Smooth muscle cell (in vitro differentiated cells): ENCODE results near the gene NAAA. TPM values are rescaled to one million over a fixed set of nuclear protein-coding genes. Genes with fewer than 3 reads are reported as not detected.

Experiments used
- DNase-seq: peaks from one replicate; lab custom pipeline; 2025; ENCODE audit not compliant: unreplicated experiment; lab: John Stamatoyannopoulos, UW
- H2AFZ ChIP-seq: fragments of 200-600 bp; sonication (generic); 2 replicates; pipeline ENCODE4 v1.6.0; 2016; ENCODE audit warnings: antibody characterized with exemption, low read depth, mild to moderate bottlenecking
- H3F3A ChIP-seq: fragments of 200-600 bp; sonication (generic); 2 replicates; pipeline ENCODE4 v1.6.0; 2017; ENCODE audit warnings: antibody characterized with exemption, low read depth
- H3K27ac ChIP-seq: fragments of 200-600 bp; sonication (generic); 2 replicates; pipeline ENCODE4 v1.5.1; 2016; ENCODE audit warnings: low read depth, mild to moderate bottlenecking
- H3K27me3 ChIP-seq: fragments of 200-600 bp; sonication (generic); 2 replicates; pipeline ENCODE4 v1.6.1; 2016; ENCODE audit warnings: low read depth, mild to moderate bottlenecking
- H3K36me3 ChIP-seq: fragments of 200-600 bp; sonication (generic); 2 replicates; pipeline ENCODE4 v1.5.1; 2016; ENCODE audit warnings: low read depth
- H3K4me1 ChIP-seq: fragments of 200-600 bp; sonication (generic); 2 replicates; pipeline ENCODE4 v1.5.1; 2016; ENCODE audit warnings: low read depth
- H3K4me2 ChIP-seq: fragments of 200-600 bp; sonication (generic); 2 replicates; pipeline ENCODE4 v1.6.0; 2016; ENCODE audit warnings: mild to moderate bottlenecking
- H3K4me3 ChIP-seq: fragments of 200-600 bp; sonication (generic); 2 replicates; pipeline ENCODE4 v1.5.1; 2016; ENCODE audit warnings: mild to moderate bottlenecking
- H3K79me2 ChIP-seq: fragments of 200-600 bp; sonication (generic); 2 replicates; pipeline ENCODE4 v1.6.0; 2016; ENCODE audit warnings: low read depth, mild to moderate bottlenecking
- H3K9ac ChIP-seq: fragments of 200-600 bp; sonication (generic); 2 replicates; pipeline ENCODE4 v1.6.0; 2016; ENCODE audit warnings: low read depth
- H3K9me3 ChIP-seq: fragments of 200-600 bp; sonication (generic); replicated peaks from 2 replicates; pipeline ENCODE4 v1.5.1; 2016; ENCODE audit warnings: low read depth
- H4K20me1 ChIP-seq: fragments of 200-600 bp; sonication (generic); 2 replicates; pipeline ENCODE4 v1.6.0; 2016; ENCODE audit warnings: low read depth
- CTCF ChIP-seq: fragments of 200-600 bp; sonication (generic); IDR thresholded peaks from 2 replicates; pipeline ENCODE4 v1.5.1; 2017; ENCODE audit warnings: borderline replicate concordance, mild to moderate bottlenecking, antibody characterized with exemption; ENCODE audit not compliant: insufficient read depth, poor library complexity, severe bottlenecking
- whole genome bisulfite sequencing: methylation state at CpG from one replicate; pipeline ENCODE4 v1.1.7; 2016; ENCODE audit warnings: low lambda C conversion rate; 5-methylcytosine and 5-hydroxymethylcytosine counted together
- polyA plus RNA-seq: library from polyadenylated mRNA; unstranded; fragments of >200 nt; fragmentation: Nextera tagmentation; extraction: Ambion mirVana; gene quantifications from 2 replicates; pipeline ENCODE4 v1.2.1, GENCODE V29; 2016
- total RNA-seq: library from RNA; depleted of rRNA; stranded (reverse); fragments of >200 nt; gene quantifications from 2 replicates; pipeline ENCODE4 v1.2.3, GENCODE V29; 2014

The NAAA gene
- total and polyA plus RNA-seq, 2 experiments from 2014 or later = 14.9 to 27.7 TPM

GRCh38 chr4:75867130-75867529 is 73.7 kb downstream of the NAAA start:
- Histone ChIP-seq H2AFZ (no peak overlapping the region), H3K9me3 (no peaks in the 10 kb centered on the region), H3K9ac (no peak overlapping the region), H3K4me2 (no peak overlapping the region), H3K4me1 (no peaks in the 10 kb centered on the region), H3K27ac (no peak overlapping the region), H3K36me3 (no peaks in the 10 kb centered on the region), H3F3A (no peaks in the 10 kb centered on the region), H4K20me1 (no peaks in the 10 kb centered on the region), H3K27me3 (no peaks in the 10 kb centered on the region), H3K79me2 (no peaks in the 10 kb centered on the region), H3K4me3 (no peak overlapping the region)
- 80% methylated on average over 3 of the region's 3 CpGs for WGBS
- TF ChIP-seq CTCF = no peak
- DNase-seq = no peak

Other genes starting within 250 kb of the NAAA start
- 94.6 and 111 TPM in 2 replicates for gene USO1, start 216.4 kb downstream of the NAAA start, total RNA-seq
- 43.1 and 50.4 TPM in 2 replicates for gene USO1, start 216.4 kb downstream of the NAAA start, polyA plus RNA-seq
- 0.04 TPM in 1 of 2 replicates, not detected in the other for gene PPEF2, start 38.6 kb downstream of the NAAA start, total RNA-seq
- gene PPEF2, start 38.6 kb downstream of the NAAA start, polyA plus RNA-seq = not detected in 2 replicates
- gene SDAD1, start 49.9 kb upstream of the NAAA start, total RNA-seq = 33.3 and 38.8 TPM in 2 replicates
- gene SDAD1, start 49.9 kb upstream of the NAAA start, polyA plus RNA-seq = 30.3 and 44.0 TPM in 2 replicates
- 0.27 and 0.45 TPM in 2 replicates for gene CXCL9, start 66.5 kb upstream of the NAAA start, total RNA-seq
- 0.16 TPM in 1 of 2 replicates, not detected in the other for gene CXCL9, start 66.5 kb upstream of the NAAA start, polyA plus RNA-seq
- gene CXCL10, start 82.5 kb upstream of the NAAA start, total RNA-seq = 18.9 and 19.7 TPM in 2 replicates
- gene CXCL10, start 82.5 kb upstream of the NAAA start, polyA plus RNA-seq = 18.9 and 21.2 TPM in 2 replicates
- gene CXCL11, start 95.1 kb upstream of the NAAA start, total RNA-seq = not detected in 2 replicates
- gene CXCL11, start 95.1 kb upstream of the NAAA start, polyA plus RNA-seq = not detected in 2 replicates
- gene ART3, start 133.7 kb upstream of the NAAA start, total RNA-seq = not detected in 2 replicates
- gene ART3, start 133.7 kb upstream of the NAAA start, polyA plus RNA-seq = 0.93 and 1.1 TPM in 2 replicates
- 52.6 and 61.7 TPM in 2 replicates for gene NUP54, start 207.4 kb upstream of the NAAA start, total RNA-seq
- gene NUP54, start 207.4 kb upstream of the NAAA start, polyA plus RNA-seq = 36.3 and 38.3 TPM in 2 replicates